Body of pancreas (tissue), 4 donors: ENCODE data around the gene EGFLAM. TPM values are rescaled to one million over a fixed set of nuclear protein-coding genes. Genes with fewer than 3 reads are reported as not detected.

Source experiments
- ATAC-seq: fragments of 150-250 bp; one replicate; pipeline ENCODE4 v1.9.1; 2016
- DNase-seq, 4 donors: peaks; one replicate each; pipeline ENCODE4 v3.0.0-alpha.2; 2019
- H3K27ac ChIP-seq, 4 donors: fragments of 200-600 bp; sonication (generic); 1 replicate in 3 of 4; 2 replicates in 1 of 4; pipeline versions ENCODE4 v1.5.1 to v1.6.1; 2016 to 2019; ENCODE audit warnings: mild to moderate bottlenecking in 1 of 4, mixed read lengths in 1 of 4, moderate library complexity in 1 of 4
- H3K27me3 ChIP-seq, 2 donors: fragments of 200-600 bp; sonication (generic); one replicate each; pipeline ENCODE4 v1.6.0; 2016; ENCODE audit warnings: mild to moderate bottlenecking in 1 of 2
- H3K36me3 ChIP-seq, 2 donors: fragments of 200-600 bp; sonication (generic); replicated peaks in 1 of 2; 2 replicates each; pipeline ENCODE4 v1.5.1; 2016; ENCODE audit warnings: low read depth in 2 of 2; ENCODE audit not compliant: insufficient read depth in 1 of 2
- H3K4me1 ChIP-seq: fragments of 200-600 bp; sonication (generic); one replicate; pipeline ENCODE4 v1.6.0; 2016
- H3K4me3 ChIP-seq, 2 donors: fragments of 200-600 bp; sonication (generic); 1 replicate in 1 of 2; 2 replicates in 1 of 2; pipeline ENCODE4 v1.5.1; 2016 to 2019
- H3K9me3 ChIP-seq, 3 donors: fragments of 200-600 bp; sonication (generic); 1 replicate in 2 of 3; 2 replicates in 1 of 3; pipeline ENCODE4 v1.5.1; 2016
- CTCF ChIP-seq, 7 experiments: fragments of 450-650 bp in 4 of 7; fragments of 200-600 bp in 3 of 7; sonication (generic) in 3 of 7; IDR thresholded peaks; one replicate each; pipeline ENCODE4 v1.5.1; 2016 to 2019; ENCODE audit warnings: antibody characterized with exemption in 7 of 7
- POLR2A ChIP-seq, 3 donors: fragments of 450-650 bp; IDR thresholded peaks; one replicate each; pipeline ENCODE4 v1.6.1; 2016; ENCODE audit warnings: antibody characterized with exemption in 3 of 3, mild to moderate bottlenecking in 2 of 3
- WGBS, 2 donors: methylation state at CpG; one replicate each; pipeline ENCODE4 v1.1.5; 2017; 5-methylcytosine and 5-hydroxymethylcytosine counted together
- intact Hi-C: fragments of 100-400 bp; cut with DNase I; formaldehyde crosslinking; loops from one replicate; pipeline ENCODE4 v1.15.1; 2023
- total RNA-seq, 2 donors: library from RNA; depleted of rRNA; stranded (reverse); fragments of >200 nt; gene quantifications; one replicate each; pipeline ENCODE4 v1.1.0, GENCODE V29; 2016

Gene EGFLAM
- total RNA-seq, 2 donors from 2014 or later: 0.26 to 4.6 TPM

DNA sequence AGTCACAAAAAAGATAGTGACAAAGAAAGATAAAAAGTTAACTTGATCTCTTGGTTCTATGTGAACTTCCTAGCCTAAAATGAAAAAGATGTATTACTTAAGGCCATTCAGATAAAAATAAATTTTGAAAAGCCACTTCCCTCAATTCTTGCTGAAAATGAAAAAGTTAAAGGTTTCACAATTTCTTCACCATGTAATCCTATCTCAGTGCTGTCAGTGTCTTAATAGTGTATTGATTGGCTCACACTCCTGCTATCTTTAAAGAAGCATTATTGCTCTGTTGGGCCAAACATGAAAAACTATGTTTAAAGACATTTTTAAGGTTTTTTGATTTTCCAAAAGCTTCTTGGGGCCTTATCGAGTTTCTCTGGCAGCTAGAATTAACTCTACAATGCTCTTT, 18.1 kb upstream of the EGFLAM start:
- Histone ChIP-seq H3K36me3 (no peaks in the 10 kb centered on the region), H3K27me3 (no peaks in the 10 kb centered on the region), H3K4me1 (no peaks in the 10 kb centered on the region), H3K4me3 (no peak overlapping the region), H3K27ac (no peak overlapping the region), H3K9me3 (peaks cover 0 to 4% (median 0%) of the 10 kb centered on the region in 3 donors)
- intact Hi-C loops: no loop called here
- TF ChIP-seq POLR2A (IDR thresholded peaks at IDR 0.05) (no peak), CTCF (IDR thresholded peaks at IDR 0.05) (no peak)
- no peak for ATAC-seq
- no peak for DNase-seq
- WGBS, 2 donors: 17 to 19% methylated on average over 1 of the region's 1 CpG

- DNase-seq (no peak), ATAC-seq (no peak)
- Histone ChIP-seq H3K4me3 (no peak overlapping the region), H3K27me3 (no peaks in the 10 kb centered on the region), H3K27ac (no peak overlapping the region), H3K36me3 (no peaks in the 10 kb centered on the region), H3K9me3 (no peaks in the 10 kb centered on the region), H3K4me1 (no peaks in the 10 kb centered on the region)
- 58 to 65% methylated on average over 5 of the region's 5 CpGs for WGBS, 2 donors
- TF ChIP-seq POLR2A (IDR thresholded peaks at IDR 0.05): no peak
- intact Hi-C loops: no loop called here
Observed at GRCh38 chr5:38241655-38242054, 16.7 kb upstream of the EGFLAM start.

DNA sequence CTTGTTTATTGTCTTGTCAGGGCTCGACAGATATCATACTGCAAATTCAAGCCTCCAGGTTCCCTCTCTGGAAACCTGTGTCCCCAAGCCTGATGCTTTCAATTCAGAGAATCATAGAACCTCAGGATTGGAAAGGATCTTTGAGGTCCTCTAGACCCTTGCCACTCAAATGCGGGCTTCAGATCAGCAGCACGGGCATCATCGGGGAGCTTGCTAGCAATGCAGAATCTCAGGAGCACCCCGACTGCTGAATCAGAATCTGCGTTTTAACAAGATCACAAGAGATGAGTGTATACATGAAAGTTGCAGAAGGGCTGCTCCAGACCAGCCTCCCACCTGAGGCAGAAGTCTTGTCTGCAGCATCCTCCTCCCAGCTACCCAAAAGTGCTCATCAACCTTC, 13.1 kb upstream of the EGFLAM start:
- H3K27ac ChIP-seq: no peak overlapping the region
- intact Hi-C loops: no loop called here
- no peaks in the 10 kb centered on the region for H3K27me3 ChIP-seq
- 66 to 88% methylated on average over 6 of the region's 6 CpGs for WGBS, 2 donors
- ATAC-seq: no peak
- no peaks in the 10 kb centered on the region for H3K9me3 ChIP-seq
- H3K4me3 ChIP-seq: no peak overlapping the region
- TF ChIP-seq CTCF (IDR thresholded peaks at IDR 0.05) (no peak), POLR2A (IDR thresholded peaks at IDR 0.05) (no peak)
- no peaks in the 10 kb centered on the region for H3K4me1 ChIP-seq
- no peaks in the 10 kb centered on the region for H3K36me3 ChIP-seq
- no peak for DNase-seq

- DNase-seq (no peak), ATAC-seq (no peak)
- H3K4me3 ChIP-seq: no peak overlapping the region
- H3K27me3 ChIP-seq: no peaks in the 10 kb centered on the region
- intact Hi-C loops: no loop called here
- no peaks in the 10 kb centered on the region for H3K9me3 ChIP-seq
- TF ChIP-seq CTCF (IDR thresholded peaks at IDR 0.05) (no peak), POLR2A (IDR thresholded peaks at IDR 0.05) (no peak)
- H3K27ac ChIP-seq: no peak overlapping the region
- no peaks in the 10 kb centered on the region for H3K4me1 ChIP-seq
- no peaks in the 10 kb centered on the region for H3K36me3 ChIP-seq
- WGBS, 2 donors: 29% methylated on average over 1 of the region's 1 CpG
Observed at GRCh38 chr5:38249301-38249700, 9.1 kb upstream of the EGFLAM start.

GRCh38 chr5:38249812-38250211, 8.5 kb upstream of the EGFLAM start:
- TF ChIP-seq POLR2A (IDR thresholded peaks at IDR 0.05): no peak
- TF ChIP-seq CTCF (IDR thresholded peaks at IDR 0.05): no peak
- 47 to 68% methylated on average over 2 of the region's 2 CpGs for WGBS, 2 donors
- intact Hi-C loops: no loop called here
- Histone ChIP-seq H3K9me3 (no peaks in the 10 kb centered on the region), H3K36me3 (no peaks in the 10 kb centered on the region), H3K27me3 (no peaks in the 10 kb centered on the region), H3K27ac (no peak overlapping the region), H3K4me1 (no peaks in the 10 kb centered on the region), H3K4me3 (no peak overlapping the region)
- DNase-seq (no peak), ATAC-seq (no peak)
